Fibroblast of lung (primary cell): ENCODE measurements around the gene SLC12A1. TPM values are rescaled to one million over a fixed set of nuclear protein-coding genes. Genes with fewer than 3 reads are reported as not detected.

ENCODE experiments used
- DNase-seq, 2 donors: peaks; one replicate each; pipeline versions ENCODE4 v3.0.0 to v3.0.0-alpha.2; 2010; ENCODE audit warnings: low read depth in 2 of 2
- H2AFZ ChIP-seq: 2 replicates; pipeline ENCODE4 v1.5.1; 2012; ENCODE audit warnings: low read length, control low read depth, inconsistent platforms
- H3K27ac ChIP-seq: 2 replicates; pipeline ENCODE4 v1.5.1; 2011; ENCODE audit warnings: low read length, control low read depth; ENCODE audit not compliant: insufficient read depth
- H3K27me3 ChIP-seq: 2 replicates; pipeline ENCODE4 v1.5.1; 2011; ENCODE audit warnings: mild to moderate bottlenecking, low read length; ENCODE audit not compliant: control insufficient read depth, insufficient read depth
- H3K36me3 ChIP-seq: 2 replicates; pipeline ENCODE4 v1.5.1; 2011; ENCODE audit warnings: low read length; ENCODE audit not compliant: control insufficient read depth, insufficient read depth
- H3K4me1 ChIP-seq: 2 replicates; pipeline ENCODE4 v1.5.1; 2011; ENCODE audit warnings: low read length; ENCODE audit not compliant: control insufficient read depth, insufficient read depth; ENCODE audit errors: extremely low read depth
- H3K4me2 ChIP-seq: 2 replicates; pipeline ENCODE4 v1.5.1; 2011; ENCODE audit warnings: low read length, control low read depth; ENCODE audit not compliant: insufficient read depth; ENCODE audit errors: extremely low read depth
- H3K4me3 ChIP-seq, 4 experiments: fragments of 200-600 bp in 1 of 4; sonication (generic) in 1 of 4; replicated peaks in 1 of 4; 2 replicates each; pipeline ENCODE4 v1.5.1; 2011 to 2016; ENCODE audit warnings: low read length in 4 of 4, low read depth in 3 of 4, mild to moderate bottlenecking in 3 of 4, control low read depth in 2 of 4, inconsistent platforms in 1 of 4, mixed read lengths in 1 of 4; ENCODE audit not compliant: insufficient read depth in 1 of 4; ENCODE audit errors: control extremely low read depth in 1 of 4
- H3K79me2 ChIP-seq: 2 replicates; pipeline ENCODE4 v1.5.1; 2012; ENCODE audit warnings: mild to moderate bottlenecking, low read length, inconsistent platforms; ENCODE audit not compliant: control insufficient read depth, insufficient read depth
- H3K9ac ChIP-seq: 2 replicates; pipeline ENCODE4 v1.5.1; 2011; ENCODE audit warnings: mild to moderate bottlenecking, low read length, control low read depth; ENCODE audit not compliant: insufficient read depth
- H3K9me3 ChIP-seq: 2 replicates; pipeline ENCODE4 v1.5.1; 2012; ENCODE audit warnings: low read depth, low read length; ENCODE audit not compliant: control insufficient read depth, insufficient read depth
- H4K20me1 ChIP-seq: 2 replicates; pipeline ENCODE4 v1.5.1; 2011; ENCODE audit warnings: low read length; ENCODE audit not compliant: control insufficient read depth, insufficient read depth; ENCODE audit errors: extremely low read depth
- CTCF ChIP-seq, 2 donors: IDR thresholded peaks in 1 of 2; conservative IDR thresholded peaks in 1 of 2; 1 replicate in 1 of 2; 2 replicates in 1 of 2; pipeline ENCODE4 v1.5.1; 2011 to 2012; ENCODE audit warnings: low read length in 2 of 2, control low read depth in 1 of 2, inconsistent platforms in 1 of 2, low read depth in 1 of 2, mild to moderate bottlenecking in 1 of 2
- EZH2 ChIP-seq: IDR thresholded peaks from 2 replicates; pipeline ENCODE4 v1.5.1; 2012; ENCODE audit warnings: low read length, control low read depth, mild to moderate bottlenecking; ENCODE audit errors: missing control alignments
- polyA plus RNA-seq, 2 donors: library from polyadenylated mRNA; depleted of rRNA in 1 of 2; stranded (reverse) in 1 of 2; unstranded in 1 of 2; fragments of >200 nt; gene quantifications; 2 replicates each; pipeline ENCODE4 v1.2.1, GENCODE V29; 2011 to 2012; ENCODE audit warnings: missing spikeins in 1 of 2
- total RNA-seq: library from RNA; depleted of rRNA; stranded (reverse); fragments of >200 nt; gene quantifications from 2 replicates; pipeline ENCODE4 v1.2.1, GENCODE V29; 2014

The SLC12A1 gene
- total and polyA plus RNA-seq, 2 donors (not counting 1 experiment from before 2014, with no cell fraction given) = not detected

GRCh38 chr15:48221261-48221660 is 15.2 kb downstream of the SLC12A1 start:
- Histone ChIP-seq H3K27ac (no peak overlapping the region), H4K20me1 (no peaks in the 10 kb centered on the region), H2AFZ (no peak overlapping the region), H3K4me1 (no peaks in the 10 kb centered on the region), H3K4me2 (no peak overlapping the region), H3K9me3 (no peaks in the 10 kb centered on the region), H3K36me3 (no peaks in the 10 kb centered on the region), H3K9ac (no peak overlapping the region), H3K79me2 (no peaks in the 10 kb centered on the region), H3K27me3 (no peaks in the 10 kb centered on the region), H3K4me3 (no peak overlapping the region)
- DNase-seq = no peak
- no peak for TF ChIP-seq CTCF (conservative IDR thresholded peaks at IDR 0.05 in 1 of 2, IDR thresholded peaks at IDR 0.05 in 1 of 2; ENCODE audit: low read depth in 1 of 2, low read length in 2 of 2)

GRCh38 chr15:48221885-48222284 is 15.8 kb downstream of the SLC12A1 start:
- H3K79me2 ChIP-seq = no peaks in the 10 kb centered on the region
- no peak overlapping the region for H3K4me3 ChIP-seq
- no peak overlapping the region for H3K27ac ChIP-seq
- no peak for TF ChIP-seq EZH2
- H3K4me2 ChIP-seq = no peak overlapping the region
- H3K27me3 ChIP-seq = no peaks in the 10 kb centered on the region
- peak in 1 of 2 donors; percentile 3 for DNase-seq
- H2AFZ ChIP-seq = no peak overlapping the region
- H4K20me1 ChIP-seq = no peaks in the 10 kb centered on the region
- no peaks in the 10 kb centered on the region for H3K4me1 ChIP-seq
- H3K9me3 ChIP-seq = no peaks in the 10 kb centered on the region
- H3K9ac ChIP-seq = no peak overlapping the region
- H3K36me3 ChIP-seq = no peaks in the 10 kb centered on the region

GRCh38 chr15:48222627-48223026 is 16.5 kb downstream of the SLC12A1 start:
- Histone ChIP-seq H3K27ac (no peak overlapping the region), H4K20me1 (no peaks in the 10 kb centered on the region), H3K79me2 (no peaks in the 10 kb centered on the region), H3K9me3 (no peaks in the 10 kb centered on the region), H3K4me2 (no peak overlapping the region), H3K9ac (no peak overlapping the region), H3K36me3 (no peaks in the 10 kb centered on the region), H3K4me1 (no peaks in the 10 kb centered on the region), H2AFZ (no peak overlapping the region), H3K27me3 (no peaks in the 10 kb centered on the region), H3K4me3 (no peak overlapping the region)
- DNase-seq = no peak
- TF ChIP-seq EZH2 (no peak), CTCF (conservative IDR thresholded peaks at IDR 0.05 in 1 of 2, IDR thresholded peaks at IDR 0.05 in 1 of 2; ENCODE audit: low read depth in 1 of 2, low read length in 2 of 2) (no peak)
